ENCODE data around the gene EPN3. TPM values are rescaled to one million over a fixed set of nuclear protein-coding genes. Genes with fewer than 3 reads are reported as not detected.
A peak's percentile ranks its signal among the peaks of the same experiment; 100 is the strongest.

Gene EPN3
- polyA plus RNA-seq, 1 donor (not counting 4 experiments of a cell fraction or from before 2014, with no cell fraction given): 66.7 TPM

DNA sequence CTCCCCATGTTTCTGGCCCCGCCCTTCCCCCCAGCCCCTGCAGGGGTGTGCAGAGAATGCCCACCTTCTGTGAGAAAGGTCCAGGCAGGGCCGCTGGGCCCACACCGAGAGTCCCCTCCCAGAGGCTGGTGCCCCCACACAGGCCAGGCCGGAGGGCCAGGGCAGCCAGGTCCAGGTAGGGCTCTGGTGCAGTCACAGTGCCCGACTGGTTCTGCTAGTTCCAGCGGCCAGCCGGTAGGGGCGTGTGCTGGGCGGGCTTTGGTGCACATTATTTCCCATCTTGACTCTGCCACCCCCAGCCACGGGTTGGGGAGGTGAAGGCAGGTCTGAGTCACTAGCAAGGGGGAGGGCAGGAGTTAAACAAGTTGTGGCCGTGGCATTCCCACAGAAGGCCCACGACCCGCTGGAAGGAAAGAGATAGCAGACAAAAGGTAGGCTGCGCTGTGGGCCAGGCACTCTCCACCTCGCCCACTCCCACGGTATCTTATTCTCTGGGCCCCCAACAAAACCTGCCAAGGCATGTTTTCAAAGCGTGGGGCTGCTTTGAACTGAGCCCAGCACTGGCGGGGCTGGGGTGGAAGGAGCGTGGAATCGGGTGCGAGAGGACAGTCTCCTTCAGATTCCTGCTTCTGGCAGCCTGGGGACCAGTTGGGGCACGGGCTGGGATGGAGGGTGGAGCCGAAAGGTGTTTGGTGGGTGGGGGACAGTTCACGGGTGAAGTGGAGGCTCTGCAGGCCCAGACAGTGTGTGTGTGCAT lies 1.9 kb downstream of the EPN3 start:
- peak overlapping the region; percentile 93 for H3K4me2 ChIP-seq (ENCODE audit: control insufficient read depth, extremely low read depth, insufficient read depth, low read depth, low read length)
- dilution Hi-C loops (cut with MboI; ENCODE audit: extremely low pct_ligation_motif_present, low sequenced_read_pairs): no loop called here
- peak overlapping the region; percentile 71 for H3K27ac ChIP-seq (ENCODE audit: control insufficient read depth, insufficient read depth, low read length)
- DNase-seq (ENCODE audit: low read depth, low spot score) (no peak), FAIRE-seq (peak; percentile 41)
- H3K4me1 ChIP-seq (ENCODE audit: control insufficient read depth, extremely low read depth, insufficient read depth, low read length): peaks cover 56% of the 10 kb centered on the region
- H3K4me3 ChIP-seq (ENCODE audit: control insufficient read depth in 2 of 3, extremely low read depth in 1 of 3, insufficient read depth in 2 of 3, low read depth in 1 of 3, low read length in 3 of 3): peak overlapping the region; percentile 67 to 82 (median 70)
- no peaks in the 10 kb centered on the region for H3K27me3 ChIP-seq (ENCODE audit: control insufficient read depth, extremely low read depth, insufficient read depth, low read length)
- peaks cover 18 to 36% of the 10 kb centered on the region in 2 experiments for H3K36me3 ChIP-seq (ENCODE audit: control insufficient read depth in 2 of 2, extremely low read depth in 1 of 2, insufficient read depth in 2 of 2, low read length in 2 of 2)
- peak overlapping the region; percentile 82 for H3K9ac ChIP-seq (ENCODE audit: control insufficient read depth, extremely low read depth, insufficient read depth, low read length)
- H4K20me1 ChIP-seq (ENCODE audit: control insufficient read depth, extremely low read depth, insufficient read depth, low read length): peaks cover 3% of the 10 kb centered on the region
- TF ChIP-seq, protein P1, sequence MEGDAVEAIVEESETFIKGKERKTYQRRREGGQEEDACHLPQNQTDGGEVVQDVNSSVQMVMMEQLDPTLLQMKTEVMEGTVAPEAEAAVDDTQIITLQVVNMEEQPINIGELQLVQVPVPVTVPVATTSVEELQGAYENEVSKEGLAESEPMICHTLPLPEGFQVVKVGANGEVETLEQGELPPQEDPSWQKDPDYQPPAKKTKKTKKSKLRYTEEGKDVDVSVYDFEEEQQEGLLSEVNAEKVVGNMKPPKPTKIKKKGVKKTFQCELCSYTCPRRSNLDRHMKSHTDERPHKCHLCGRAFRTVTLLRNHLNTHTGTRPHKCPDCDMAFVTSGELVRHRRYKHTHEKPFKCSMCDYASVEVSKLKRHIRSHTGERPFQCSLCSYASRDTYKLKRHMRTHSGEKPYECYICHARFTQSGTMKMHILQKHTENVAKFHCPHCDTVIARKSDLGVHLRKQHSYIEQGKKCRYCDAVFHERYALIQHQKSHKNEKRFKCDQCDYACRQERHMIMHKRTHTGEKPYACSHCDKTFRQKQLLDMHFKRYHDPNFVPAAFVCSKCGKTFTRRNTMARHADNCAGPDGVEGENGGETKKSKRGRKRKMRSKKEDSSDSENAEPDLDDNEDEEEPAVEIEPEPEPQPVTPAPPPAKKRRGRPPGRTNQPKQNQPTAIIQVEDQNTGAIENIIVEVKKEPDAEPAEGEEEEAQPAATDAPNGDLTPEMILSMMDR (optimal IDR thresholded peaks at IDR 0.05 in 1 of 3, IDR thresholded peaks at IDR 0.05 in 1 of 3, conservative IDR thresholded peaks at IDR 0.05 in 1 of 3; ENCODE audit: extremely low read depth in 1 of 3, insufficient read depth in 2 of 3, low read length in 3 of 3): peak; percentile 60 to 72 (median 63)
- TF ChIP-seq EZH2 (IDR thresholded peaks at IDR 0.05; ENCODE audit: low read length): no peak
- no peaks in the 10 kb centered on the region for H3K9me3 ChIP-seq (ENCODE audit: control insufficient read depth, low read depth, low read length)
- no peak overlapping the region for H2AFZ ChIP-seq (ENCODE audit: control insufficient read depth, low read length)
- H3K79me2 ChIP-seq (ENCODE audit: control insufficient read depth, insufficient read depth, low read length): peaks cover 70% of the 10 kb centered on the region
- H3K9me1 ChIP-seq (ENCODE audit: control insufficient read depth, extremely low read depth, insufficient read depth, low read length): no peaks in the 10 kb centered on the region

DNA sequence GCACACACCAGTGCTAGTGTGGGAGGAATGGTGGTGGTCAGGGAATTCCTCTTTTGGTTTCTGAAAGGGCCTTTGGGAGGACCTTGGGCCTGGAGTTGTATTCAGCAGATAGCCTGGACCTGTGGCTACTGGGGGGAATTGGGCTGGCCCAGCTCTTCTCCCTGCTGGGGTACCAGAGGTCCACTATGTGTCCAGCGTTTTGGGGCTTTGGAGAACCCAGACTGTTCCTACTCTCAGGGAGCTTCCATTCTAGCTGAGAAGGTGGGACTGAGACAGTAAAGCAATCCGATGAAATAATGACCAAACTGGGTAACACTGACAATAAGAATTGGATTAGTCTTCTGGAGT lies 2.4 kb downstream of the EPN3 start:
- FAIRE-seq (no peak), DNase-seq (ENCODE audit: low read depth, low spot score) (no peak)
- no peaks in the 10 kb centered on the region for H3K9me3 ChIP-seq (ENCODE audit: control insufficient read depth, low read depth, low read length)
- dilution Hi-C loops (cut with MboI; ENCODE audit: extremely low pct_ligation_motif_present, low sequenced_read_pairs): no loop called here
- peaks cover 74% of the 10 kb centered on the region for H3K79me2 ChIP-seq (ENCODE audit: control insufficient read depth, insufficient read depth, low read length)
- no peak overlapping the region for H2AFZ ChIP-seq (ENCODE audit: control insufficient read depth, low read length)
- H3K4me1 ChIP-seq (ENCODE audit: control insufficient read depth, extremely low read depth, insufficient read depth, low read length): peaks cover 61% of the 10 kb centered on the region
- H3K4me3 ChIP-seq (ENCODE audit: control insufficient read depth in 2 of 3, extremely low read depth in 1 of 3, insufficient read depth in 2 of 3, low read depth in 1 of 3, low read length in 3 of 3): peak overlapping the region; percentile 67 to 82 (median 70)
- peaks cover 7% of the 10 kb centered on the region for H4K20me1 ChIP-seq (ENCODE audit: control insufficient read depth, extremely low read depth, insufficient read depth, low read length)
- H3K4me2 ChIP-seq (ENCODE audit: control insufficient read depth, extremely low read depth, insufficient read depth, low read depth, low read length): peak overlapping the region; percentile 93
- TF ChIP-seq EZH2 (IDR thresholded peaks at IDR 0.05; ENCODE audit: low read length): no peak
- TF ChIP-seq, protein P1 (optimal IDR thresholded peaks at IDR 0.05 in 1 of 3, IDR thresholded peaks at IDR 0.05 in 1 of 3, conservative IDR thresholded peaks at IDR 0.05 in 1 of 3; ENCODE audit: extremely low read depth in 1 of 3, insufficient read depth in 2 of 3, low read length in 3 of 3): no peak
- peak overlapping the region; percentile 82 for H3K9ac ChIP-seq (ENCODE audit: control insufficient read depth, extremely low read depth, insufficient read depth, low read length)
- peaks cover 3% of the 10 kb centered on the region for H3K9me1 ChIP-seq (ENCODE audit: control insufficient read depth, extremely low read depth, insufficient read depth, low read length)
- peak overlapping the region; percentile 71 for H3K27ac ChIP-seq (ENCODE audit: control insufficient read depth, insufficient read depth, low read length)
- no peaks in the 10 kb centered on the region for H3K27me3 ChIP-seq (ENCODE audit: control insufficient read depth, extremely low read depth, insufficient read depth, low read length)
- peaks cover 20 to 41% of the 10 kb centered on the region in 2 experiments for H3K36me3 ChIP-seq (ENCODE audit: control insufficient read depth in 2 of 2, extremely low read depth in 1 of 2, insufficient read depth in 2 of 2, low read length in 2 of 2)

Data from keratinocyte (primary cell).